Breast epithelium (tissue), 4 donors: Measurements from ENCODE around the gene SERAC1. TPM values are rescaled to one million over a fixed set of nuclear protein-coding genes. Genes with fewer than 3 reads are reported as not detected.

Experiments
- DNase-seq, 2 donors: peaks; one replicate each; pipeline ENCODE4 v3.0.0-alpha.2; 2019; ENCODE audit warnings: low spot score in 2 of 2
- H3K27ac ChIP-seq, 2 donors: fragments of 200-600 bp; sonication (generic) in 1 of 2; one replicate each; pipeline ENCODE4 v1.5.1; 2016 to 2019; ENCODE audit warnings: mild to moderate bottlenecking in 1 of 2
- H3K27me3 ChIP-seq, 2 donors: fragments of 200-600 bp; sonication (generic) in 1 of 2; one replicate each; pipeline versions ENCODE4 v1.5.1 to v1.6.0; 2017 to 2019; ENCODE audit warnings: control low read depth in 1 of 2, mild to moderate bottlenecking in 1 of 2
- H3K36me3 ChIP-seq: fragments of 200-600 bp; one replicate; pipeline ENCODE4 v1.5.1; 2019
- H3K4me1 ChIP-seq, 2 donors: fragments of 200-600 bp; sonication (generic); one replicate each; pipeline ENCODE4 v1.5.1; 2016 to 2019; ENCODE audit warnings: control low read depth in 1 of 2
- H3K4me3 ChIP-seq, 3 donors: fragments of 200-600 bp; sonication (generic); 1 replicate in 2 of 3; 2 replicates in 1 of 3; pipeline ENCODE4 v1.5.1; 2016 to 2019; ENCODE audit warnings: mild to moderate bottlenecking in 3 of 3, moderate library complexity in 2 of 3
- H3K9me3 ChIP-seq, 2 donors: fragments of 200-600 bp; sonication (generic) in 1 of 2; one replicate each; pipeline ENCODE4 v1.5.1; 2016 to 2019; ENCODE audit warnings: control low read depth in 1 of 2
- POLR2A ChIP-seq: fragments of 450-650 bp; IDR thresholded peaks from one replicate; pipeline ENCODE4 v1.6.1; 2016; ENCODE audit warnings: antibody characterized with exemption, mild to moderate bottlenecking, moderate library complexity
- POLR2AphosphoS5 ChIP-seq, 3 donors: sonication (generic); formaldehyde crosslinking; IDR thresholded peaks; one replicate each; pipeline ENCODE4 v1.6.1; 2017; ENCODE audit warnings: antibody characterized with exemption in 3 of 3
- intact Hi-C: fragments of 100-400 bp; cut with DNase I; formaldehyde crosslinking; loops from one replicate; pipeline ENCODE4 v1.15.1; 2023; ENCODE audit warnings: low total_unique reads
- total RNA-seq, 3 donors: library from RNA; depleted of rRNA; stranded (reverse); fragments of >200 nt; gene quantifications; one replicate each; pipeline ENCODE4 v1.1.0, GENCODE V29; 2016
- TF ChIP-seq, protein P1 (sequence below), 3 donors: fragments of 450-650 bp; IDR thresholded peaks; one replicate each; pipeline ENCODE4 v1.5.1; 2016 to 2017; ENCODE audit warnings: antibody characterized with exemption in 3 of 3, mild to moderate bottlenecking in 3 of 3, moderate library complexity in 3 of 3

SERAC1 gene
- total RNA-seq, 3 donors from 2014 or later = 8.5 to 15.7 (median 9.2) TPM

DNA sequence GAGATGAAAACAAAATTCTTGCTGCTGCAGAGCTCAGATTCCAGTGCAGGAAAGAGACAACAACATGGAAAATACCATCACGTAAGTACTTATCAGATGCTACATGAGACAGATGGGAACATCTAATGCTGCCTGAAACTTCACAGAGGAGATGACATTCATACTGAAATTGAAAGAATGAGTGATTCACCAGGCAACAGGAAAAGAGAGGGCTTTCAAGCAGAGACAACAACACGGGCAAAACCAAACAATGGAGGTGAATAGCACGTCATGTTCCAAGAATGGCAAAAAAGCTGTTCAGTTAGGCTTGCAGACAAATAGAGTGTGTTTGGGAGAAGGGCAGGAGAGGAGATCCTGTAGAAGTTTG is 39.3 kb upstream of the SERAC1 start:
- Histone ChIP-seq H3K9me3 (no peaks in the 10 kb centered on the region), H3K27me3 (no peaks in the 10 kb centered on the region), H3K4me1 (no peaks in the 10 kb centered on the region), H3K27ac (no peak overlapping the region), H3K4me3 (no peak overlapping the region), H3K36me3 (no peaks in the 10 kb centered on the region)
- no peak for DNase-seq
- intact Hi-C loops = no loop called here
- TF ChIP-seq POLR2A = no peak
- no peak for TF ChIP-seq POLR2AphosphoS5 (IDR thresholded peaks at IDR 0.05)
- TF ChIP-seq, protein P1, sequence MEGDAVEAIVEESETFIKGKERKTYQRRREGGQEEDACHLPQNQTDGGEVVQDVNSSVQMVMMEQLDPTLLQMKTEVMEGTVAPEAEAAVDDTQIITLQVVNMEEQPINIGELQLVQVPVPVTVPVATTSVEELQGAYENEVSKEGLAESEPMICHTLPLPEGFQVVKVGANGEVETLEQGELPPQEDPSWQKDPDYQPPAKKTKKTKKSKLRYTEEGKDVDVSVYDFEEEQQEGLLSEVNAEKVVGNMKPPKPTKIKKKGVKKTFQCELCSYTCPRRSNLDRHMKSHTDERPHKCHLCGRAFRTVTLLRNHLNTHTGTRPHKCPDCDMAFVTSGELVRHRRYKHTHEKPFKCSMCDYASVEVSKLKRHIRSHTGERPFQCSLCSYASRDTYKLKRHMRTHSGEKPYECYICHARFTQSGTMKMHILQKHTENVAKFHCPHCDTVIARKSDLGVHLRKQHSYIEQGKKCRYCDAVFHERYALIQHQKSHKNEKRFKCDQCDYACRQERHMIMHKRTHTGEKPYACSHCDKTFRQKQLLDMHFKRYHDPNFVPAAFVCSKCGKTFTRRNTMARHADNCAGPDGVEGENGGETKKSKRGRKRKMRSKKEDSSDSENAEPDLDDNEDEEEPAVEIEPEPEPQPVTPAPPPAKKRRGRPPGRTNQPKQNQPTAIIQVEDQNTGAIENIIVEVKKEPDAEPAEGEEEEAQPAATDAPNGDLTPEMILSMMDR (IDR thresholded peaks at IDR 0.05) = no peak

DNA sequence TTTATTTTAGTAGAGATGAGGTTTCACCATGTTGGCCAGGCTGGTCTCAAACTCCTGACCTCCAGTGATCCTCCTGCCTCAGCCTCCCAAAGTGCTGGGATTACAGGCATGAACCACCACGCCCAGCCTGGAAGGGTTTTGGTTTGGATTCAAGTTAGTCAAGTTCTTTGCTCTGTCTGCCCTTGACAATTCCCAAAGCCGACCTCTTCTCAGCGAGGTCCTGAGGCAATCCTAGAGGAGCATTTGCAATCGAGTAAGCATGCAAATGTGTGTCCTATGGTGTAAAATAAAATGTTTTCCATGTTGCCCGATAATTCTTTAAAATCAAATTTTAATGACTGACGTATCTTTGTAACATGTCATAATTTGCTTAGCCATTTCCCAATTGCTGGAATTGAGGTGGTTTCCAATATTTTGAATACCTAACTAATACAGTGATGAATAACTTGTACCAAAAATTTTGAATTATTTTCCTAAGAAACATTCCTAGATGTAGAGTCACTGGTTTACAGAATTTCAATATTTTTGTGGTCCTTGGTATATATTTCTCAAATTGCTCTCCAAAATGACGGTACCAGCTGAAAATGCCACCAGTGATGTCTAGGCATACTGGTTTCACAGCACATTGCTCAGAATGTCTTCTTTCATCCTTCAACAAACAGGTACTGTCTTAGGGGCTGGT is 38.8 kb upstream of the SERAC1 start:
- Histone ChIP-seq H3K27me3 (no peaks in the 10 kb centered on the region), H3K27ac (no peak overlapping the region)
- intact Hi-C loops = no loop called here

DNA sequence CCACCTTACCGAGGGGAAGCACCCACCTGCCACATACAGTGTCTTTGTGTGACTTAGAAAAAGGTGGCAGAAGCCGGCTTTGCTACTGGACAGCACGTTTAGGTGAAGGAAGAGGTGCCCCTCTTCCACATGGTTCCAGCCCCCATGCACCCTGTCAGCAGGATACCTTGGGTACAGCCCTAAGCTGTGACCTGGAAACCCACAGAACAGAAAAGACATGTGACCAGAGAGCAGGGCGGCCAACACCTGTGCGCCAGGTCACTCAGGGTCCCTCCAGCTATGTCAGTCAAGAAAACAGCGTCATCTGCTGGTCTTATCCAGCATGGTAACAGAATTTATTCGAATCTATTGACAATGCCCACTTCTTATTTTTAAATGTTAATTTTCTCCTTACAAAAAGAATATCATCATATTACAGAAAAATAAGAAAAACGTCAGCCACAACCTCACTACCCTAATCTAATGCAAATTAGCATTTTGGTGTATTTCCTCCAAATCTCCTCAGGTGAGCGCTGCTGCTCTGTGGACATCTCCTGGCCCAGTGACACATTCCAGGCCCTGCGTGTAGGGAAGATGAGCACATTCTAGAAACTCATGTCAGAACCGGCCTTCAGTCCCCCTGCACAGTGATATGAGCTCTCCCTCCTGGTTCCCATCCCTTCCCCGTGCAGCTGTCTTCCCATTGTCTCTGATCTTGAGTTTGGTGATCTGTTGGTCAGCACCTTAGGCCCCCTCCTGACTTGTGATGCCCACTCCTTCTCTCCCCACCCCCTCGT is 37.3 kb upstream of the SERAC1 start:
- no peak for DNase-seq
- Histone ChIP-seq H3K4me3 (no peak overlapping the region), H3K27me3 (no peaks in the 10 kb centered on the region), H3K9me3 (no peaks in the 10 kb centered on the region), H3K36me3 (no peaks in the 10 kb centered on the region), H3K27ac (no peak overlapping the region), H3K4me1 (no peaks in the 10 kb centered on the region)
- no peak for TF ChIP-seq POLR2A
- no peak for TF ChIP-seq POLR2AphosphoS5 (IDR thresholded peaks at IDR 0.05)
- TF ChIP-seq, protein P1 (IDR thresholded peaks at IDR 0.05) = no peak
- intact Hi-C loops = no loop called here

More for the DNA sequence above, 38.8 kb upstream of the SERAC1 start:
- no peak for TF ChIP-seq POLR2A
- TF ChIP-seq, protein P1 (IDR thresholded peaks at IDR 0.05) = no peak
- H3K36me3 ChIP-seq = no peaks in the 10 kb centered on the region
- no peak for DNase-seq
- H3K4me1 ChIP-seq = no peaks in the 10 kb centered on the region
- no peak overlapping the region for H3K4me3 ChIP-seq
- H3K9me3 ChIP-seq = no peaks in the 10 kb centered on the region

DNA sequence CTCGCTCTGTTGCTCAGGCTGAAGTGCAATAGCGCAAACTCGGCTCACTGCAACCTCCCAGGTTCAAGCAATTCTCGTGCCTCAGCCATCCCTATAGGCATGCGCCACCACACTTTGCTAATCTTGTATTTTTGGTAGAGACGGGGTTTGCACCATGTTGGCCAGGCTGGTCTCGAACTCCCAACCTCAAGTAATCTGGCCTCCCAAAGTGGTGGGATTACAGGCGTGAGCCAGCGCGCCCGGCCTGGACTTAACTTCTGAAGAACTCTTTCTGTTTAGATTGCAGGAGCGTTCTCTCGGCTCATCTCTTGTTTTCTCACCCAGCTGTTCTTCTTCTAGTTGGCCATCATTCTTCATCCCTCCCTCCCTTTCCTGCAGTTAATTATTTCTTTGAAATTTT is 30.4 kb upstream of the SERAC1 start:
- Histone ChIP-seq H3K4me1 (no peaks in the 10 kb centered on the region), H3K9me3 (no peaks in the 10 kb centered on the region), H3K27me3 (no peaks in the 10 kb centered on the region), H3K27ac (no peak overlapping the region), H3K4me3 (no peak overlapping the region), H3K36me3 (no peaks in the 10 kb centered on the region)
- TF ChIP-seq, protein P1 (IDR thresholded peaks at IDR 0.05) = no peak
- TF ChIP-seq POLR2AphosphoS5 (IDR thresholded peaks at IDR 0.05) (no peak), POLR2A (no peak)
- intact Hi-C loops = loop anchor here (10.0 kb wide), 1 partner anchor 786 kb away; no protein-coding TSS in a partner anchor
- DNase-seq = no peak
